ENCODE measurements around the gene MAMSTR.

Gene MAMSTR

GRCh38 chr19:48673436-48674100 is 46.0 kb downstream of the MAMSTR start:
- intact Hi-C loops (cut with DNase I) = no loop called here
- DNase-seq = no peak

- no peak for DNase-seq
- intact Hi-C loops (cut with DNase I) = no loop called here
Observed at GRCh38 chr19:48672994-48673393, 46.5 kb downstream of the MAMSTR start, which contains the start of gene NTN5. Gene NTN5, minus strand, starts transcription at chr19:48673017. Its CDS starts 2,031 bp downstream, at chr19:48670986.

- intact Hi-C loops (cut with DNase I) = no loop called here
- no peak for DNase-seq
Observed at GRCh38 chr19:48671446-48671995, 48.0 kb downstream of the MAMSTR start.

- intact Hi-C loops (cut with DNase I) = no loop called here
- no peak for DNase-seq
Observed at GRCh38 chr19:48670699-48671445, 48.7 kb downstream of the MAMSTR start.

- intact Hi-C loops (cut with DNase I) = no loop called here
- DNase-seq = no peak
Observed at GRCh38 chr19:48669903-48670668, 49.4 kb downstream of the MAMSTR start.

- no peak for DNase-seq
- intact Hi-C loops (cut with DNase I) = no loop called here
Observed at GRCh38 chr19:48668761-48669160, 50.8 kb downstream of the MAMSTR start.

- no peak for DNase-seq
- intact Hi-C loops (cut with DNase I) = no loop called here
Observed at GRCh38 chr19:48668332-48668731, 51.2 kb downstream of the MAMSTR start.

GRCh38 chr19:48665786-48666185 is 53.7 kb downstream of the MAMSTR start:
- intact Hi-C loops (cut with DNase I) = no loop called here
- no peak for DNase-seq

GRCh38 chr19:48664476-48664875 is 55.0 kb downstream of the MAMSTR start:
- intact Hi-C loops (cut with DNase I) = no loop called here
- no peak for DNase-seq

GRCh38 chr19:48663667-48664066 is 55.9 kb downstream of the MAMSTR start:
- intact Hi-C loops (cut with DNase I) = no loop called here
- no peak for DNase-seq

Data from head of caudate nucleus (tissue), 42 donors.